Measurements from ENCODE around the gene ARVCF.
A peak's percentile ranks its signal among the peaks of the same experiment; 100 is the strongest.

Gene ARVCF

DNA sequence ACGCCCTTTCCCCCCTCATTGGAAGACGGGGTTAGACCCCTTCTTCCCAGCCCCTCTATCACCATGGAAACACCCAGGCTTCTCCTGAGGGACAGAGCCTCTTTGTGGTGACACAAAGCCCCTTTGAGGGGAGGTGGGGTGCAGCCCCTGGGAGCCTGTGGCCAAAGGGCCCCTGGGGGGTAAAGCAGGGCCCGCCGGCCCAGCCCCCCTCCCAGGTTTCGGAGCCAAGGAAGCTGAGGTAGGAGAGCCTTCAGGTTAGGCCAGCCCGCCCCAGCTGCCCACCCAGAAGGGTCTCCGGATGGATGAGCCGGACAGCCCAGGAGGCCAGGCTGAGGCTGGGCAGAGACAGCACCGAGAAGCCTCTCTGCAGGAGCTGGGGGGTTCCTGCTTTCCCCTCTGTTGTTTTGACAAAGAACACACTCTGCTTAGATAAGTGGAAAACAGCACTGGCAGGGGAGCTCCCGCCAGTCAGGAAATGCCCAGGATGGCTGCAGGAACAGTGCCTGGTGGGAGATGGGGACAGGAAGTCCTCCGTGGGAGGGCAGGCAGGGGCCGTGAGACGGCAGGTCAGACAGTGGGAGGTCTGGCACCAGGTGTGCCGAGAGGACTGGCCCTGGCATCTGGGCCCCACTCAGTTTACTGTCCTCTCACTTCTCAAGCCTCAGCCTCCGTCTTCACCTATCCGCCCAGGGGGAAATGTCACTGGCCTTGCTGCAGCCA, 18.2 kb downstream of the ARVCF start:
- no peak for ATAC-seq

DNA sequence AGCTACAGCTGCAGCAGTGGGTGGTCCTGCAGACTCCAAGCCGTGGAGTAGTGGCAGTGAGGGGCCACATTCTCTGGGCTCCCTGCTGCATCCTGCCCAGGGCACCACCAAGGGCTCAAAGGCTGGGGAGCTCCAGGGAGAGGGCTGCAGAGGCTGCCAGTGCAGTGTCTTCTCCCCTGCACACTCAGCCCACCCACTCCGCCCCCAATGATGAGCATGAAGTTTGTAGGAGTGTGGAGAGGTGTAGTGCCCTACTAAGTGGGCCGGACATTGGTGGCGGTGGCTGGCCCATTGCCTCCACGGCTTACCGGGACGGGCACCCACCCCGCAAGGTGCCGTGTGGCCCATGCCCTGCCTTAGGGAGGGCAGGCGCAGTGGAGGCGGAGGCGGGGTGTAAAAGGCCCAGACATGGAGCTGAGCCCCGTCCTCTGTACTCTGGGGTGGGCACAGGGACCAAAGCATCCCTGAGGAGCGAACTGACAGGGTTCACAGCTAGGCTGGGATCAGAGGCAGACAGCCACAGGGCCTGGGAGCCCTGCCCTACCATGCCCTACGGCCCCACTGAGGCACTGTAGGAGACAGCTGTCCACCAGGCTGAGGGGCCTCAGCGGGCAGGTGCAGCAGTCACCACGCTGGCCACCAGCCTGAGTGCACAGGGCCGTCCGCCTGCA, 18.9 kb downstream of the ARVCF start:
- ATAC-seq: no peak

DNA sequence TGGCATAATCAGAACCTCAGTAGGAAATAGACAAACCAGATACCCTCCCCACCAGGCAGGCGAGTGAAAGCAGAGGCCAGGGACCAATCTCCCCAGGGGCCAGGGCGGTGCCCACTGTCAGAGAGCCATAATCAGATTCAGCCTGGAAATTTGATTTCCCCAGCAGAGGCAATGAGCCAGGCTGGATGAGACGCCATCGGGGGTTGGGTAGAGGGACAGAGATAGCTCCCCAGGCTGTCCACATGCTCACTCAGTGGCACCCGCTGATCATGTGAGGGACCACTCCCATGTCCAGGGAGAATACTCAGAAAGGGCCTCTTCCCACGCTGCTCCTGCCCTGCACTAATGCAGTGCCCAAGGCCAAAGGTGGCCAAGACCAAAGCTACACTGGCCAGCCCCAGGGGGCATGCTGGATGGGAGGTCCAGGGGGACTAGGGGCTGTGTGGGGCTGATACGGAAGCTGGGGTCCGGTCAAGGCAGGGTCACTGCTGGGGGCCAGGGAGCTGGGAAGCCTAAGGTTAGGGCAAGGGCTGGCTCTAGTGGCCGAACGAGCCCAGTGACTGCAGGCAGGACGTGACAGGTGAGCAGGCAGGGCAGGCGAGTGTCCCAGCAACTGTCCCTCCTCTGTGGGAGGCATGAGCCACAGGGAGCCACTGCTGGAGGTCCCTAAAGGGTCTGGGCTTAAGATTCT, 19.8 kb downstream of the ARVCF start:
- no peak for ATAC-seq

DNA sequence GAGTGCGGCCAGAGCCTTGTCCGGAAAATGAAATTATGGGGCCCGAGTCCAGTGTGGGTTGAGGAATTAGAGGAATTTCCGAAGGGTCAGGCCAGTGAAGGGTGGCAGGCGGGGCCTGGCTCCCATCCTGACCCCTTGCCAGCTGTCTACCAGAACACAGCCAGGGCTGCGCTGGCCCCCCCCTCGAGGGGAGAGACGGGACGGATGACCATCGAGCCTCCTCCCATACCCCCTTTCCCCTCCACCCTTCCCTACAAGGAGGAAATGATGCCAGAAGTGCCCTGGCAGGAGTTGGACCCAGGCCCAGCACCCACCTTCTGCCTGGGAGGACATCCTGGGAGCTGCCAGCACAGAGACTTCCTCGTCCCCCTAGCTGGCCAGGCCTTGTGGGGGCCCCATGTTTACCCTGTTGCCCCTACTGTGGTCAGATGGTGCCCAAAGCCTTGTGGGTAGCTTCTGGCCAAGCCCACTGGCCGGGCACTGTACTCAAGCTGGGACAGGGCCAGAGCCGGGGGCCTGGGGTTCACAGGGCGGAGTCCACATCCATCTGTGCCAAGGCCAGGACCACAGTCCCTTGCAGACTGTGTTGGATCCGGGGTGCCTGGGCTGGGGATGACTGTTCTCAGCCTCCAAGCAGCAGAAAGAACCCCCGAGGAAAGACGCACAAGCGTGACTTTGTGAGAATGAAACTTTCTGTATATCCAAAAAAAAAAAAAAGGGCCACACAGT, 20.8 kb downstream of the ARVCF start:
- no peak for ATAC-seq

DNA sequence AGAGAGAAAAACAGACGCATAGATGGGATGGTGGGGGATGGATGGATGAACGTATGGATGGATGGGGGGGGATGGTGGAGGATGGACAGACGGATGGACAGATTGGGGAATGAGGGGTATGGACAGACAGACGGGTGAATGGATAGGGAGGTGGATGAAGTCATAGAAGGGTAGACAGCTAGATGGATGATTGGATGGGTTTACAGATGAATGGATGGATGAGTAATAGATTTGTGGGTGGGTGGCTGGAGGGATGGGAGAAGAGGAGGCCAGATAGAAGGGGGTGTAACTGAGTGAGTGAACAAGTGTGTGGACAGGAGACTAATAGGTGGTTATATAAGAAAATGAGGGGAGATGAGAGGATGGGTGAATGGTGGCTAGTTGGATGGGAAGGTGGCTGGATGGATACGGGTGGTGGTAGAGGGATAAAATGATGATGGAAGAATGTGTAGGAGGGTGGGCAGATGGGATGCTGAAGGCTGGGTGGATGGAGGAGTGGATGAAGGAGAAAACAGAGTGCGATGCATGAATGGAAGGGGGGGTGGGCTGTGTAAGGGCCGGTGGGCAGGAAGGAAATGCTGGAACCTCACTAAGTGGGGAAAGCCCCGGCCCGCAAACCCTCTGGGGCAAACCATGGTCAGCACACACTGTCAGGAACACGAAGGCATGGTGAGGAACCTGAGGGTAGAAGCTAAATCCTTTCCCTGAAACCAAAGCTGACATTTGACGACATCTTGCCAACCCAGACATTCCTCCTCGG, 21.6 kb downstream of the ARVCF start:
- ATAC-seq: no peak

DNA sequence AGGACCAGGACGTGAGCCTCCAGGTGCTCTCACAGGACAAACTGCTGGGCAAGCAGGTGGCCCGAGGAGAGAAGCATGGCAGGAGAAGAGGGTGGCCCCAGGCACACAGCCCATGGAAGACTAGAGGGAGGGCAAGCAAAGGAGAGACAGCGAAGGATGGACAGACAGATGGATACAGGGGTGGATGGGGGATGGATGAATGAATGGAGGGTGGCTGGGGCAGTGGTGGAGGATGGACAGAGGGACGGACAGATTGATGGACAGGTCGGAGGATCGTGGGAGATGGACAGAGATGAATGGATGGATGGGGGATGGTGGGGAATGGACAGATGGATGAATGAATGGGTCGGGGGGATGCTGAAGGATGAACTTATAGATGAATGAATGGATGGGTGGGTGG, 22.7 kb downstream of the ARVCF start:
- no peak for ATAC-seq

DNA sequence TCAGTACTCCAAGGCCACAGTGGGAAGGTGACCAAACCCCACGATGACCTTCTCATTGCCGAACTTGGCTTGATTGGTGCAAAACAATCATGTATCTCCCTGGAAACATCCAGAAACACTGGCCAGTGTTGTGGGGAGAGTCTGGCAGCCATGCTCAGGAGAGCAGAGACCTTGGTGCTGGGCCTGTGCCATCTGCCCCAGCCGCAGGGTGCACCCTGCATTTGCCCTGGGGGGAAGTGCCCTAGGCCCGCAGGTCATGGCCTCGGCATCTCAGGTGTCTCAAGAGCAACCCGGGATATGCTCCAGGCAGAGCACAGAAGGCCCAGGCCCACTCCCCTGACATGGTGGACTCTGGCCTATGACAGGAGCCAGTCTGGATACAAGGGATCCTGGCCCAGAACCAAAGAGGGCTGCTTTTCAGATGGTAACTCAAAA, 23.7 kb downstream of the ARVCF start:
- ATAC-seq: no peak

DNA sequence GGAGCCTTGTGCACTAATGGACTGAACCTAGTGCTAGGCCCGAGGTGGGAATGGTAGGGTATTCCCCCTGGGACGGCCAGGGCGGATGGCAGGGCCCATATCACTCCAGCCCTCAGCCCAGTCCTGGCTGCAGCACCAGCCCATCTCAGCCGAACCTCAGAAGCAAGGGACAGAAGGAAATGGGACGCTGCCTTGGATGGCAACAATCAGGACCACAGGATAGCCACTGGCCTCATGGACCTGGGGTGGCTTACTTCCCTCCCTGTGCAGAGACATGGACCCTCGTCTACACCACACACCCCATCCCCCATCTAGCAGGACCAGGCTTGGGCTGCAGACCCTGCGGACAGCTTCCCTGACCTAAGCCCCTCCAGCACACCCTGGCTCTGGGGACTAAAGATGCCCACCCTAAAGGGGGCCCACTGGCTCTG, 24.1 kb downstream of the ARVCF start:
- no peak for ATAC-seq

DNA sequence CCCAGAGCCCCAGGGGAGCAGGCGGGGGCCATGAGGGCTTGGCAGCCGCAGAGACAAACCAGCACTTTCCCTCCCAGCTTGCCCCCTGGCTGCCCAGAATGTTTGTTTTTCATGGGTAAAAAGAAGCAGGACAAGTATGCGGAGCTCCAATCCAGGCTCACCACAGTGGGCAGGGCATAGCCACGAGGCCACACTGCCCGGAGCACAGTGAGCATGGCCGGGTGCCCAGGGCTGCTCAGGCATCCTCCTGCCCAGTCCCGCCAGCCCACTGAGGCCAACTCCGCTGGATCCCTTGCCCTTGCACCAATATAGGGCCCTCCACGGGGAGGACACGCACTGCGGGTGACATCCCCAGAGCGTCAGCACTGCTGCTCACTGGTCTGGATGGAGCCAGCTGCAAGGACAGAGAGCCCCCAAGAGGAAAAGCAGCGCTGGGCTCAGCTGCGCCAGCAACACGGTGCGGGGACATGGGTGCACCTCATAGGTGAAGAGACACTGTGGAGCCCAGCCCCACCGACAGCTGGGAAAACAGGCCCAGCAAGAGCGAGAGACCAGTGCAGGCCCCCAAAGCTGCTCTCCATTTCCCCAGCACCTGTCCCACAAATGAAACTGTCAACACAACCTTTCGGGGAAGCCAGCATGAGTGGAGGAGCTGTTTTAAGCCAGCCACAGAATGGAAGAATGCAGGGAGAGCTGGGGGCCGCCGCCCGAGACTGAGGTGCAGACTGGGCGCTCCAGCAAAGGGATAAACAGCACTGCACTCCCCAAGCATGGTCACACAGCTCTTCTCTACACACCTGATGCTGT, 24.8 kb downstream of the ARVCF start:
- no peak for ATAC-seq

DNA sequence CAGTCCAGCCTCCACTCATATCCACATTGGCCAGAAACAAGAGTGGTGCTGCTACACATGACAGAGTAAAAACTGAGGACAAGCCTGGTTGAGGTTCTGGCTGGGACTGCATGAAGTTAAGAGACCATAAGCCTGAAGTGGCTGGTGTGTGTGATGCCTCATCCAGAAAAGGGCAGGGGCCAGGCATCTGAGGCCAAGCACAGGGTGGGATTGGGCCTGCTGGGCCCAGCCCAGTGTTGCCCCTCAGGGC, 25.3 kb downstream of the ARVCF start:
- ATAC-seq: no peak

DNA sequence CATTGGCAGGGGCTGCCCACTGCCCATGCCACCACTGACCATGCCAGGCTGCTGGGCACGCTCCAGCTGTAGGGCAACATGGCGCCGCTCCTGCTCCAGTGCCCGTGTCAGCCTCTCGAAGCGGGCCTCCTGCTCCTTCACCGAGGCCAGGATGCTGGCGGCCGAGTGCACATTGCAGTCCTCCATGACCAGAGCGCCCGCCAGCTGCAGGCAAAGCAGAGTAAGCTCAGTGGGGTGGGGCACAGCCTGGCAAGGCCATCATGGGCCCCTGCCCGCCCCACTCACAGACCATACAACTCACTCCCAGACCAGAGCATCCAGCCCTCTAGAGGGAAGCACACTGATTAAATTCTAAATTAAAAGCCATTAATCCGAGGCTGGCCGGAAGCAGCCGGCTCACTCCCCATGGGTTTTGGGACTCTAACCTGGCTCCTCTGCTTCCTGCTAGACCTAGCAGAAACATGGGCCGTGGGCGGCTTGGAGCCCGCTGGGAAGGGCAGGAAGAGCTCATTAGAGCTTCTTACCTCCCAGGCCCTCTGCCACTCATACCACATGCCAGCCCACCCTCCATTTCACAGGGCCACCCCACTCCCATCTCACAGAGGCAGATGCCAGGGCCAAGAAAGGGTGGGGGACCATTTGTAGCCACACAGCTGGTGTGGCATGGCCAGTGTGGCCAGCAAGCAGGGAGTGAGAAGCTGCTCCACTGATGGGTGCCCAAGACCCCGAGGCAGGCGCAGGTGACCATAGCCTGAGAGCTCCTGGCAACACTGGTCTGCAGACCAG, 25.8 kb downstream of the ARVCF start:
- no peak for ATAC-seq

DNA sequence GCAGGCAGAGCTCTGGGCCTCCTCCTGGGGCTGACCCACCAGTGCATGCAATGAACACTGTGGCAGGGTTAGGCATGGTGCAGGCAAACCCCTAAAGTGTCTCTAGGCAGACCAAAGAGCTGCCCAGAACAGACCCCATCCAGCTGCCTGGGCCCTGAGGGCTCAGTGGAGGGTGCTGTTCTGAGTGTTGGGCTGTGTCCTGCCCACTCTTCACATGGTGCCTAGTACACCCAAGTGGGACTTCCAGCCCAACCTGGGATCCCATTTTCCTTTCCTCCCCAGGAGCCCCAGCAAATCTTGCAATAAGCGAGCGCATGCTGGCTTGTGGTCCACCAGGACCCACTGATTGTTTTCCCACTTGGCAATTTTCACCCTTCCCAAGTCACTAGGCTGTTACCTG, 26.4 kb downstream of the ARVCF start:
- no peak for ATAC-seq

DNA sequence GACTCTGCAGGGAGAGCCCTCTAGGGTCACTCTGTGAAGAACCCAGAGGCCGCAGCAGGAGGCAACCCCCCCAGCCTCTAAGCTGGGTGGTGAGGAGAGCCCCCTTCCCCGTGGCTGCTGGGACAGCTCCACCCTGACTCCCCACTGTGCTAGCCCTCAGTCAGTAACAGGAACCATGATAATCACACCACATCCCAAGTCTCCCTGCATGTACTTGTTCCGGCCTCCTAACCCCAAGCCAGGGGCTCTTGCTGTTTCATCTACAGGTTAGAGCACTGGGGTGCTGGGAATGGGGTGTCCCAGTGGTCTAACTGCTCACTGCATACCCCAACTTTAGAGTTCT, 26.9 kb downstream of the ARVCF start:
- no peak for ATAC-seq

DNA sequence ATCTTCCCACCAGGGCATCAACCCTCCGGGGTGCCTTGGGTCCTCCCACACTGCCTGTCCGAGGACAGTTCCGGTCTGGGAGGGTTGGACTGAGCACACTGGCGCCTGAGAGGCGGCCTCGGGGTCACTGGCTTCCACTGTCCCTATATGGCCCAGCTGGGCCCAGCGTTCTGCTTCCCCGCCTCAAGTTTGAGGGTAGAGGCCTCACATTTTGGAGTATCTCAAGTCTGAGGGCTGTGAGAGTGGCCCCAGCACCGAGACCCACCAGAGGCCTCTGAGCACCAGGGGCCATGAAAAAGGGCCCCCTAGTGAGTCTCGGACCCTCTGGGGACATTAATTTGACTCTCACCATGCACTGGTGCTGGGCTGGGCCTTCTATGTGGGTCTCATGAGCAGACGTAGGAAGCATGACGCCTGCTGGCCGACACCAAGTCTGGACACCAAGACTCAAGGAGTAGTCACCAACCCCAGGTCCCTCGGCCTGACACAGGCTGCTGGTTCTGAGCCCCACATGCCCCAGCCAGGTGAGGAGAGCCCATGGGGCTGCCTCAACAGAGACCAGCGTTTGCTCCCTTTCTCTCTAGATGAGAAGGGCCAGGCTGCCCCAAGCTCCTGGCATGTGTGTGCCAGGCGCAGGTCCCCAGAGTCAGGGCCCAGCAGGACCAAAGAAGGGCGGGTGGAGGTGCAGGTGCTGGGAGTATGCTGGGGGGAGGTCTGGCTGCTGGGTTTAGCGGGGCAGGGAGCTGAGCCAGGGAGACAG, 27.5 kb downstream of the ARVCF start:
- no peak for ATAC-seq

DNA sequence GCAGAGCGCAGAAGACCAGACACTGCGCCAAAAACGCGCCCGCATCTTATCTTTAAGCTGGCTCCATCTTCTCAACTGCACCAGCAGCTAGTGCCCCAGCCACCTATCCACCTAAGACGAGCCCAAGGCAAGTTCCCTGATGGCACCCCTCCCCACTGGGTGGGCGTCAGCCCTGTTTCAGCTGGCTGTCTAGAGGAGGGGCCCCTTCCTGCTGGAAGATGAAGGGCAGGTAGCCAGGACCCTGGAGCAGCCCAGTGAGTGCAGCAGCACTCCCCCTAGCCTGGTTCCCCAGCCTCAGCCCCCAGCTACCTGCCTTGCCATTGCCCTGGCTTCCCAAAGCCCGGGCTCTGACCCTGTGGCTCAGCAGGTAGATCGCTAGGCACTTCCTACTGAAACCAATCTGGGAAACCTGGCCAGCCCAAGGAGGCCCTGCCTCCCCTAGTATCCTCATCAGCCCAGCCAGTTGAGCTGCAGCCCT, 28.3 kb downstream of the ARVCF start:
- ATAC-seq: no peak

DNA sequence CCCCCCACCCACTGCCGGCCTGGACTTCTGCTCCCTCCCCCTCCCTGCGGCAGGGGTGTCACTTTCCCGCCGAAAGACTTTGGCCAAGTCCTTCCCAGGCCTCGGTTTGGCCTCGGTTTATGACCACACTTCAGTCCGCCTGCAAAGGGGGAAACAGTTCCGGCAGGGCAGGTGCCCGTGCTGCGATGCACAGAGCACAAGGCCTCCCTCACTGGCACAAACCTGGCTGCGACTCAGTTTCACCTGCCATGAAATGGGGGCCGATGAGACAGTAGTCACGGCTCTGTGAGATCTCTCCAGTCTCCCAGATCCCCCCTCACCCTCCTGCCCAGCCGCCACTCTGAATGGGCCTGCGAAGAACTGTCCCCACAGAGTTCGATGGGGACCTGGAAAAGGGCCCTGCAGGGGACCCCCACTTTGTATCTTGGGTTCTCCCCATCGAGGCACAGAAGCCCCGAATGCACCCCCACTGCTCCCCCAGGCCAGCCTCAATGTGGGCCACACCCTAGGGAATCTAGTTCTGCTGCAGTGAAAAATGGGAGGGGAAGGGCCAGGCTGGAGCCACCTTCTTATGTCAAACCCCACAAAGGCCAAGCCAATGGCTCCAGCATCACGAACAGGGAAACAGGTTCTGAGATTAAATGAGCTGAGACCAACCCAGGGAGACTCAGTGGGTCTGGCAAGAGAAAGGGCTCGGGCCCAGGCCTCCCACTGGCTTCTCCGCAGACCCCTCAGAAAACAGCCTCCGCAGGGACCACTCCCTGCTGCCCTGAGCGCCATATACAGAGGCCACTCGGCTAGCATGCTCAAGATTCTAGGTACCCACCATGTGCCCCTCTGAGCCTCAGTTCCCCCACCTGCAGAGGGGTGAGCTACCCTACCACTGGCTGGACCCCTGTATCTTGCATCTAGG, 29.0 kb downstream of the ARVCF start:
- ATAC-seq: no peak

DNA sequence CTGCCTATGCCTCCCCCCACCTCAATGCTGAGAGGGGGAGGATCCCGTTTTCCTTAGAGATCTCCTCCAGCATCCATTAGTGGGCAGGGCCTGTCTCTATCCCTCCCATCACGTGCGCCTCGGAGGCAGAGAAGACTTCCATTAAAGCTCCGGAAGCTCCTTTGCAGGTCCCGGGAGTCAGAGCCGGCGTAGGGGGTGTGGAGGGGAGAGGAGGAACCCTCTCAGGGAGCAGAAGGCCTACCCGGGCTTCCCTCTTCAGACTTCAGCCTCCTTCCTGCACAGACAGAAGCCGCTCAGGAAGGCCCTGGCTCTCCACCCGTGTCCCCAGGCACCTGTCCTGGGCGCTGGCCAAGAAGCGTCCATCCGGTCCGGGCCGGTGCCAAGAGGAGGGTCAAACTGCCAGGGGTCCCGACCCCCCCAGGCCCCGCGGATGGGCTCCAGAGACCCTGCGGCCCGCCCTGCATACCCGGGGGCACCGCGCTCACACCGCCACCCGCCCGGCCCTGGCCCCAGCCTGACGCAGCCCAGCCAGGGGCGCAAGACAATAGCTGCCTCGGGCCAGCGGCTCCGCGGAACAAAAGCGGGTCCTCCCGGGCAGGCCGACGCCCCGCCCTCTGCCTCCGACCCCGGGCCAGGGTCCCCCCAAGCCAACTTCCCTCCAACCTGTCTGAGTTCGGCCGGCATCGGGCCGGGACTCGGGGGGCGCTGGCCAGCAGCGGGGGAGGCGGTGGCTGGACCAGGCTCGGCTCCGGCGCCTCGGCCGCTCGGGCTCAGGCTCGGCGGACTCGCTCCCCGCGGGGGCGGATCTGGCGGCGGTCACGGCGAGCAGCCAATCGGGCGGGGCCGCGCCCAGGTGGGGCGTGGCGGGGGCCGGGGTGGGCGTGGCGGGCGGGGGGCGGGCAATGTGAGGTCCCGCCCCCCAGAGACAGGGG, 29.9 kb downstream of the ARVCF start:
- peak; percentile 74 to 78 for ATAC-seq

DNA sequence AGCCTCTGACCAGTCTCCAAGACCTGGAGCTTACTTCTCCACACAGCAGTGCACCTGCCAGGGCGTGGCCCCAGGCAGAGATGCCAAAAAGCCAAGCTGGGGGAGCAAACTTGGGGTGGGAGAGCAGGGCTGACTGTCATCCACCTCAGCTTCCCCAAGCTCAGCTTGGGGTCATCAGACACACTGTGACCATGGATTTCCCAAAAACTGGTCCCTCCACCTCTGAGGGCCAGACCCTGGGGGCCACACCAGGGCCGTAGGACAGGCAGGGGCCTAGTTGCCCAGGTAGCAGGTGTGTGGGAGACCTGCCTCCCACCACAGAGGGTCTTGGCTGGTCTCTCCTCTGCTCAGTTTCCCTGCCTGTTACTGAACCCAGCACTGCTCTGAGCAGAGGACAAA, 30.6 kb downstream of the ARVCF start:
- no peak for ATAC-seq
